ENCODE data around the gene NDUFA7. TPM values are rescaled to one million over a fixed set of nuclear protein-coding genes. Genes with fewer than 3 reads are reported as not detected.
A peak's percentile ranks its signal among the peaks of the same experiment; 100 is the strongest.
"Not testable (repeated sequence)": the region's sequence is repeated elsewhere in the genome, so short reads cannot be mapped to it uniquely, and the experiment has no call there.

The NDUFA7 gene
- total RNA-seq, result 10 to 100 TPM; 42.6 to 51.3 TPM

DNA sequence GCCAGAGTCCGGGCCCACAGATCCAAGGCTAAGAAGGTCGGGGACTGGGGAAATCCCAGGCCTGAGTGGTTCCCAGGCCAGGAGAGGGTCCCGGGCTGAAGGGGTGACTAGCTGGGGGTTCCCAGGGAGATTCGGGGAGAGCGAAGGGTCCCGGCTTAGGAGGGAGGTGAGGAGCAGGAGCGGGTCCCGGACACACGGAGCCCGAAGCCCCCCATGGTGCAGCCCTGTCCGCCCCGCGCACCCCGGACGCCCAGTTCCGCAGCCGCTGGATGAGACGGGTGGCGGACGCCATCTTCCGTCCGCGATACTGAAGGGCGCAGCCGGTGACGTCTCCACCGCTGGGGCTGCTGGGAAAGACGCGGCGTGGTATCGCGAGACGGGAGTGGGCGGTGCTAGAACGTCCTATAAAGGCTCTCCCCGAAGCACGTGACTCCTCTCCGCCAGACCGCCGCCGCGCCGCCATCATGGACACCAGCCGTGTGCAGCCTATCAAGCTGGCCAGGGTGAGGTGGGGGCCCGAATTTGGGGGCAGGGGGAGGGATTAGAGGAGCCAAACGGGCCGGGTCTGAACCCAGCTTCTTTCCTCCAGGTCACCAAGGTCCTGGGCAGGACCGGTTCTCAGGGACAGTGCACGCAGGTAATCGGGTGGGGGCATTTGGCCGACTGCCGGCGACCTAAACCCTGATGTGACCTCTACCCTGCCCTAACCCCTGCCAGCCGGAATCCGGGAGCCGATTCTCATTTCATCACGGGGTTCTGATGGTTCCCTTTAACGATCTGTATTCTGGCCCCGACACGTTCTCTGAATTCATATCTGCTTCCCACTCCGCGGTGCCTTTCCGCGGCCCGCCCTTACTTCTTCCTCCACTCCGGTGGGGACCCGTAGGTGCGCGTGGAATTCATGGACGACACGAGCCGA lies at the start of gene NDUFA7, which contains the start of gene RPS28:
TSS of gene NDUFA7 (minus strand) at position 309 of the 919 bp plus-strand sequence. CDS start at position 292, 17 bp downstream.
TSS of gene RPS28 (plus strand) at position 430 of the 919 bp plus-strand sequence. CDS start at position 465, 35 bp downstream.
- H3K9me3 Mint-ChIP-seq, result no peaks in the 10 kb centered on the region
- no peaks in the 10 kb centered on the region for H3K27me3 Mint-ChIP-seq
- H3K27ac Mint-ChIP-seq, result peak within 1 kb of the TSS; percentile 100
- peaks cover 60% of the 10 kb centered on the region for H3K36me3 Mint-ChIP-seq (ENCODE audit: low read depth)
- peak within 1 kb of the TSS; percentile 100 for H3K4me3 Mint-ChIP-seq
- ATAC-seq (replicated peaks), result peak; percentile 97
- peaks cover 5% of the 10 kb centered on the region for H3K4me1 Mint-ChIP-seq

DNA sequence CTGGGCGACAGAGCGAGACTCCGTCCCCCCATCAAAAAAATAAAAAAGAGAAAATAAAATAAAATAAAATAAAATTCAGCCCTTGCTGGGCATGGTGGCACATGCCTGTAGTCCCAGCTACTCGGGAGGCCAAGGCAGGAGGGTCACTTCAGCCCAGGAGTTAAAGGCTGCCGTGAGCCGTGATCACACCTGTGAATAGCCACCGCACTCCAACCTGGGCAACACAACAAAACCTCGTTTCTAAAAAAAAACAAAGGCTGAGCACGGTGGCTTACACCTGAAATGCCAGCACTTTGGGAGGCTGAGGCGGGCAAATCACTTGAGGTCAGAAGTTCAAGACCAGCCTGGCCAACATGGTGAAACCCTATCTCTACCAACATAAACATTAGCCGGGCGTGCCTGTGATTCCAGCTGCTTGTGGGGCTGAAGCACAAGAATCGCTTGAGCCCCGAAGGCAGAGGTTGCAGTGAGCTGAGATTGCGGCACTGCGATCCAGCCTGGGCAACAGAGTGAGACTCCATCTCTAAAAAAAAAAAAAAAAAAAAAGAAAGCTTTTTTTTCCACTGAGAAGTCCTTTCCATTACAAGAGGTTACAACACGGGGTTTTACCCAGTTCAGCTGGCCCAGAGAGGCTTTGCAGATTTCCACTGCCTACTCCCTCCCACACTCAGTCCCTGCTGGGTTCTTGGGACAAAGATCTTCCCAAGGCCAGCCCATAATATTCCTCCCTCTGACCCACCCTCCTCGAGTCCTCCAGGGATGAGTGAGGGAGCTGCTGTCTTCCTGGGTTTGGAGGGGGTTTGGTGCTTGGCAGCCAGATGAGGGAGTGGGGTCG lies 49.2 kb upstream of the NDUFA7 start:
- Mint-ChIP-seq H3K27me3 (peaks cover 8% of the 10 kb centered on the region), H3K9me3 (no peaks in the 10 kb centered on the region), H3K27ac (no peak overlapping the region), H3K4me3 (no peak overlapping the region), H3K4me1 (peaks cover 6% of the 10 kb centered on the region), H3K36me3 (ENCODE audit: low read depth) (peaks cover 67% of the 10 kb centered on the region)
- peak; percentile 8 for ATAC-seq (replicated peaks)

DNA sequence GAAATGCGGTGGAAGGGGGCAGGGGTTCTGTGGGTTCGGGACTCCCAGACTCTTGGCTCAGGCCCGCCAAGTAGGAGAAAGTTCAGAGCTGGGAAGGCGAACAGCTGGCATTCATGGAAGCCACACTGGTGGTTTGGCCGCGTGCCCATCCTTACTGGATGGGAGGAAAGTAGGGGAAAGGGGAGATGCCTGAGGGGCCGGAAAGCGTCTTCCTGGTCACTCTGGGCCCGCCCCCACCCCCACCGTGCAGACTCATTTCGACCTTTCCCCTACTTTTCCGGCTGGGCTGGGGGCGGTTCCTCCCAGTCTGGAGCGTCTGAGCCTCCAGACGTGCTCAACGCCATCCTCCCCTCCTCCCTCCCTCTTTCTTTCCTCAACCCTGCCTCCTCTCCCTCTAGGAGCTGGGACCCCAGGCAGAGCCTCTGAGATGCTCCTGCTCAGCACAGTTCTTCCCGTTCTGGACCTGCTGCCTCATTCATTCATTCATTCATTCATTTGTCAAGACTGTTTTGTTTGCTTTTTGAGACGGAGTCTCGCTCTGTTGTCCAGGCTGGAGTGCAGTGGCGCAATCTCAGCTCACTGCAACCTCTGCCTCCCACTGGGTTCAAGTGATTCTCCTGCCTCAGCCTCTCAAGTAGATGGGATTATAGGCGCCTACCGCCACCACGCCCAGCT lies 46.3 kb upstream of the NDUFA7 start:
- ATAC-seq (replicated peaks), result no peak
- H3K36me3 Mint-ChIP-seq (ENCODE audit: low read depth), result peaks cover 76% of the 10 kb centered on the region
- H3K4me3 Mint-ChIP-seq, result peak overlapping the region; percentile 96
- no peaks in the 10 kb centered on the region for H3K9me3 Mint-ChIP-seq
- peaks cover 12% of the 10 kb centered on the region for H3K4me1 Mint-ChIP-seq
- peaks cover 14% of the 10 kb centered on the region for H3K27me3 Mint-ChIP-seq
- no peak overlapping the region for H3K27ac Mint-ChIP-seq

DNA sequence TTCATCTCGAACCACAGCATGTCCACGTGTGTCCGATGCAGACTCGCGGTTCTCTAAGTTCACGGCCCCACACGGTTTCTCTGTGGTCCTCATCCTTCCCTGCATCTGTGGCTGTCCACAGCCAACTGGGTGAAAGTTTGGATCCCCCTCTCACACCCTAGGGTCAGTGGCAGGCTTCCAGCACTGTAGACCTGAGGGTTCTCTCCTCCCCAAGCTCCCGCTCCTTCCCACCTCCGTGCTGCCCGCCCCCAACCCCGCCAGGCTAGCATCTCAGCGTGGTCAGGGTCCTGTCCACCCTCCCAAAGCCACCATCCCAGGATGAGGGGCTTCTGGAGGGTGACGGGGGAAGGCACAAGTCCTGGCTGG lies 45.8 kb upstream of the NDUFA7 start:
- H3K4me3 Mint-ChIP-seq, result peak overlapping the region; percentile 96
- H3K36me3 Mint-ChIP-seq (ENCODE audit: low read depth), result peaks cover 73% of the 10 kb centered on the region

DNA sequence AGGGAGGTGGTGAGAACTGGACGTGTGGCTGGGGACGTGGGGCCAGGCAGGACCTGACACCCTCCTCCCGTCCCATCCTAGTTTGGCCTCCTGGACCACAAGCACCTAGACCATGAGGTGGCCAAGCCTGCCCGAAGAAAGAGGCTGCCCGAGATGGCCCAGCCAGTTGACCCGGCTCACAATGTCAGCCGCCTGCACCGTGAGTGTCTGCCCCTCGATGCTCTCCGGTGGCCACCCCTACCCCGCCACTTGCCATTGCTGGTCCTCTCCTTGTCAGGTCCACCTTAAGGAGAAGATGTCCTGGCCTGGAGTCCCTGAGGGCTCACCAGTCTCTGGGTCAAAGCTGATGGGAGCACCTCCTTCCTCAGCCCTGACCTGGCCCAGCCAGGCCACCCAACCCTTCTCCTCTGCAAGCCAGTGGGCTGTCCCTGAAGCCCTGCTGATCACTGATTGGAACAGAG lies 45.0 kb upstream of the NDUFA7 start:
- Mint-ChIP-seq H3K27me3 (peaks cover 19% of the 10 kb centered on the region), H3K36me3 (ENCODE audit: low read depth) (peaks cover 65% of the 10 kb centered on the region), H3K4me3 (peak overlapping the region; percentile 96), H3K9me3 (no peaks in the 10 kb centered on the region), H3K4me1 (peaks cover 20% of the 10 kb centered on the region), H3K27ac (no peak overlapping the region)
- ATAC-seq (replicated peaks), result no peak

More for the DNA sequence above, 45.8 kb upstream of the NDUFA7 start:
- peaks cover 15% of the 10 kb centered on the region for H3K4me1 Mint-ChIP-seq
- no peak overlapping the region for H3K27ac Mint-ChIP-seq
- H3K27me3 Mint-ChIP-seq, result peaks cover 14% of the 10 kb centered on the region
- no peak for ATAC-seq (replicated peaks)
- no peaks in the 10 kb centered on the region for H3K9me3 Mint-ChIP-seq

DNA sequence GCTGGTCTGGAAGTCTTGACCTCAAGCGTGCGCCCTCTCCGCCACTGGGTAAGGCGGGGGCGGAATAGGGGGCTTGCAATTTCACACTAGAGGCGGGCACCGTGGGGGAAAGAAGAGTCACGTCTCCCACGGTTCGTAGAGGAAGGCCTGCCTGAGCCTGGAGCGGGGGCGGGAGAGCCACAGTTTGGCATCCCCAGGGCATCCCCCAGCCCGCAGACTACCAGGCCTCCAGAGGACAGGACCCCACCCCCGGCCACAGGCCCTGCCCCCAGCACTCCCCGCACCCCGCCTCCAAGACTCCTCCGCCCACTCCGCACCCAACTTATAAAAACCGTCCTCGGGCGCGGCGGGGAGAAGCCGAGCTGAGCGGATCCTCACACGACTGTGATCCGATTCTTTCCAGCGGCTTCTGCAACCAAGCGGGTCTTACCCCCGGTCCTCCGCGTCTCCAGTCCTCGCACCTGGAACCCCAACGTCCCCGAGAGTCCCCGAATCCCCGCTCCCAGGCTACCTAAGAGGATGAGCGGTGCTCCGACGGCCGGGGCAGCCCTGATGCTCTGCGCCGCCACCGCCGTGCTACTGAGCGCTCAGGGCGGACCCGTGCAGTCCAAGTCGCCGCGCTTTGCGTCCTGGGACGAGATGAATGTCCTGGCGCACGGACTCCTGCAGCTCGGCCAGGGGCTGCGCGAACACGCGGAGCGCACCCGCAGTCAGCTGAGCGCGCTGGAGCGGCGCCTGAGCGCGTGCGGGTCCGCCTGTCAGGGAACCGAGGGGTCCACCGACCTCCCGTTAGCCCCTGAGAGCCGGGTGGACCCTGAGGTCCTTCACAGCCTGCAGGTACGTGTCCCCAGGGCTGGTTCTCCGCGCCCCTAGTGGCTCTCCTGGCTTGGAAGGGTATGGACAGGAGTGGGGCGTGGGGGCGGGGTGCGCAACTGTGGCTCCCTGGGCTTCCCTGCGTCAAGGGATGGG lies 42.9 kb upstream of the NDUFA7 start, which contains the start of gene ANGPTL4:
TSS of gene ANGPTL4 (plus strand) at position 353 of the 969 bp plus-strand sequence. CDS start at position 520, 167 bp downstream.
- Mint-ChIP-seq H3K9me3 (no peaks in the 10 kb centered on the region), H3K27ac (peak within 1 kb of the TSS; percentile 97), H3K36me3 (ENCODE audit: low read depth) (peaks cover 49% of the 10 kb centered on the region), H3K4me3 (peak within 1 kb of the TSS; percentile 96), H3K4me1 (peaks cover 20% of the 10 kb centered on the region), H3K27me3 (peaks cover 19% of the 10 kb centered on the region)
- ATAC-seq (replicated peaks), result peak; percentile 81

DNA sequence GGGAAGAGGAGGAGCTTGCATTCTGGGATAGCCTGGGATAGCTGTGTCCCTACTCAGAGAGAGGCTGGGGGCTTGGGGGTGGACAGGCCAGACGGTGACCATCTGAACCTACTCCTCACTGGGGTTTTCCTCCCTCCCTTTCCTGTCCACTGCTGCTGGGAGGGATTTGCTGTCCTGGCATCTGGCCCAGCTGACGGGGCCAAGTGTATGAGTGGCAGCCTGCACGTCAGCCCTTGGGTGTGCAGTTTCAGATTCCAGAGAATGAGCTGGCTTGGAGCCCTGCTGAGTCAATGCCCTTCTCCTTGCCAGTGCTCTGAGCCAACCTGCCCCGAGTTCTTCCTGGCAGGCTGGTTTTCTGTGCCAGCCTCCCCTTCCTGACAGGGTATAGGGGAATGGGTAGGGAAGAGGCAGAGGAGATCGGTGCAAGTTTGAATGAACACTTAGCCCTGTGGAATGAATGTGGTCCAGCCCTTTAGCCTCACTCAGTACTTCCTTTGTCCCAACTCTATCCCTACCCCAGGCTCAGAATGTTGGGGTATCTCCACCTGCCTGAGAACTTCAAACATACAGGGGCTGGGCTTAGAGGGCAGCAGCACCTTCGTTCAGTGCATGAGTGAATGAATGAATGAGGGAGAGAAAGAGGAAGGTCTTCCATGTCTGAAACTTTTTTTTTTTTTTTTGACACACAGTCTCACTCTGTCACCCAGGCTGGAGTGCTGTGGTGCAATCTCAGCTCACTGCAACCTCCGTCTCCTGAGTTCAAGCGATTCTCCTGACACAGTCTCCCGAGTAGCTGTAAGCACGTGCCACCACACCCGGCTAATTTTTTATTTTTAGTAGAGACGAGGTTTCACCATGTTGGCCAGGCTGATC lies 41.0 kb upstream of the NDUFA7 start:
- ATAC-seq (replicated peaks), result peak; percentile 86
- Mint-ChIP-seq H3K27me3 (peaks cover 15% of the 10 kb centered on the region), H3K9me3 (no peaks in the 10 kb centered on the region), H3K36me3 (ENCODE audit: low read depth) (peaks cover 29% of the 10 kb centered on the region), H3K4me3 (peak overlapping the region; percentile 96), H3K27ac (peak overlapping the region; percentile 72), H3K4me1 (peaks cover 14% of the 10 kb centered on the region)

DNA sequence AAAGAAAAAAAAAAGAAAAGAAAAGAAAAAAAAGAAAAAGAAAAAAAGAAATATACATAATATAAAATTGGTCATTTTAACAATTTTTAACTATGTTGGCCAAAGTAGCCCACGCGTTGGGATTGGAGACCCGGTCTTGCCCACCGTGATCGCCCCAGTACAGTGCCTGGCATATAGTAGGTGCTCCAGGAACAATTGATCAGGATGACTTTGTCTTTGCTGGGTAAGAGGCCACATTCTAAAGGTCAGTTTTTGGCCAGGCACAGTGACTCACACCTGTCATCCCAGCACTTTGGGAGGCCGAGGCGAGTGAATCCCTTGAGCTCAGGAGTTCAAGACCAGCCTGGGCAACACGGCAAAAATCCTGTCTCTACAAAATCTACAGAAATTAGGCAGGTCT lies 39.0 kb upstream of the NDUFA7 start:
- no peak for ATAC-seq (replicated peaks)
- peaks cover 3% of the 10 kb centered on the region for H3K9me3 Mint-ChIP-seq
- no peak overlapping the region for H3K27ac Mint-ChIP-seq
- H3K4me1 Mint-ChIP-seq, result peaks cover 23% of the 10 kb centered on the region
- H3K36me3 Mint-ChIP-seq (ENCODE audit: low read depth), result peaks cover 12% of the 10 kb centered on the region
- H3K4me3 Mint-ChIP-seq, result no peak overlapping the region
- peaks cover 11% of the 10 kb centered on the region for H3K27me3 Mint-ChIP-seq

DNA sequence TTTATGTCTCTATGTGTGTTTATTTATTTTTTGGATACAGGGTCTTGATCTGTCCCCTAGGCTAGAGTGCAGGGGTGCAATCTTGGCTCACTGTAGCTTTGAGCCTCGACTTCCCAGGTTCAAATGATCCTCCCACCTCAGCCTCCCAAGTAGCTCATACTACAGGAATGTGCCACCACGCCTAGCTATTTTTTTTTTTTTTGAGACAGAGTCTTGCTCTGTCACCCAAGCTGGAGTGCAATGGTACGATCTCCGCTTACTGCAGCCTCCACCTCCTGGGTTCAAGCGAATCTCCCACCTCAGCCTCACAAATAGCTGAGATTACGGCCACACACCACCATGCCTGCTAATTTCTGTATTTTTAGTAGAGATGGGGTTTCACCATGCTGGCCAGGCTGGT lies 37.8 kb upstream of the NDUFA7 start:
- peaks cover 3% of the 10 kb centered on the region for H3K9me3 Mint-ChIP-seq
- peaks cover 12% of the 10 kb centered on the region for H3K27me3 Mint-ChIP-seq
- peaks cover 23% of the 10 kb centered on the region for H3K4me1 Mint-ChIP-seq
- ATAC-seq (replicated peaks), result no peak
- H3K27ac Mint-ChIP-seq, result no peak overlapping the region
- no peak overlapping the region for H3K4me3 Mint-ChIP-seq
- H3K36me3 Mint-ChIP-seq (ENCODE audit: low read depth), result peaks cover 8% of the 10 kb centered on the region

DNA sequence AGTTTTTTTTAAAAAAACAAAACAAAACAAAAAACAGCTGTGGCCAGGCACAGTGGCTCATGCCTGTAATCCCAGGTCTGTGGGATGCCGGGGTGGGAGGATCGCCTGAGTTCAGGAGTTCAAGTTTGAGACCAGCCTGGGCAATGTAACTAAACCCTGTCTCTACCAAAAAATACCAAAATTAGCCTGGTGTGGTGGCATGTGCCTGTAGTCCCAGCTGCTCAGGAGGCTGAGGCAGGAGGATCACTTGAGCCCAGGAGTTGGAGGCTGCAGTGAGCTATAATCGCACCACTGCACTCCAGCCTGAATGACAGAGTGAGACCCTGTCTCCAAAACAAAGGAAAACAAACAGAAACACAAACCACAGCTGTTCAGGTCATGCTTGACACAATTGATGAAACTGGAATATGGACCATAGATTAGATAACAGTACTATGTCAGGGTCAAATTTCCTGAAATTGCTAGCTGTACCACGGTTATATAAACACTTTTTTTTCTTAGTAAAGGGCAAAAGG lies 35.9 kb upstream of the NDUFA7 start:
- H3K9me3 Mint-ChIP-seq, result peaks cover 3% of the 10 kb centered on the region
- H3K27me3 Mint-ChIP-seq, result peaks cover 8% of the 10 kb centered on the region
- no peaks in the 10 kb centered on the region for H3K36me3 Mint-ChIP-seq (ENCODE audit: low read depth)
- H3K27ac Mint-ChIP-seq, result no peak overlapping the region
- no peak for ATAC-seq (replicated peaks)
- peaks cover 15% of the 10 kb centered on the region for H3K4me1 Mint-ChIP-seq
- no peak overlapping the region for H3K4me3 Mint-ChIP-seq

DNA sequence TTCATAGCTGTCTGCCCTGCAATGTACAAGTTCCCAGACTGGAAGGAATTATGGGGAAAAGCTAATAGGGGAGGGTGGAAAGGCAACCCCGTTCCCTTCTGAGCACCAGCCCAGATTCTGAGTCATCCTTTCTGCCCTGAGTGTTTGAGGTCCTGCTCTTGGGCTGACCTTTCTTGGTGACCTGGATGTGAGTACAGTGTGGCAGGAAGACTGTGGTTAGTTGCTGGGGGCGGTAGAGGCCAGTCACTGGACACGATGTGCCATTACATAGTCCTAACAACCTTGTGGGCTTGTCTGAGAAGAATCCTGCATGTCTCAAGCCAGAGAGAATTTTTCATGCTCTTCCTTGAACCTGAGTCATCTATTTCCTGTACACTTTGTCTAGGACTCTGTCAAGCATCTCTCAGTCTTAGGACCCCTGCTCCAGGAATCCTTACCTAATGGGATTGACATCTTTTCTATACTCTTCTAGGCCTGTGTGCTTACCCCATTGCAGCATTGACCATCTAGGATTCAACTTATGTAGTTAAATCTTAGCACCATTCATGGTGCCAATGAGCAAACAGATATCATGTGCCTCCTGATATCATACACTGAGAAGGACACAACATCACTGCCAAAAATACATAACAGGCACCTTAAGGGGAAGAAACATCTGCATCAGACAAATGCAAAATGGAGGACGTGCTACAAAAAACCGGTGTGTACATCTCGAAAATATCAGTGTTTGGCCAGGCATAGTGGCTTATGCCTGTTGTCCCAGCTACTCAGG lies 34.6 kb upstream of the NDUFA7 start:
- Mint-ChIP-seq H3K9me3 (peaks cover 3% of the 10 kb centered on the region), H3K4me3 (peak overlapping the region; percentile 52), H3K4me1 (peaks cover 9% of the 10 kb centered on the region), H3K36me3 (ENCODE audit: low read depth) (no peaks in the 10 kb centered on the region), H3K27ac (no peak overlapping the region), H3K27me3 (peaks cover 5% of the 10 kb centered on the region)
- peak; percentile 95 for ATAC-seq (replicated peaks)

DNA sequence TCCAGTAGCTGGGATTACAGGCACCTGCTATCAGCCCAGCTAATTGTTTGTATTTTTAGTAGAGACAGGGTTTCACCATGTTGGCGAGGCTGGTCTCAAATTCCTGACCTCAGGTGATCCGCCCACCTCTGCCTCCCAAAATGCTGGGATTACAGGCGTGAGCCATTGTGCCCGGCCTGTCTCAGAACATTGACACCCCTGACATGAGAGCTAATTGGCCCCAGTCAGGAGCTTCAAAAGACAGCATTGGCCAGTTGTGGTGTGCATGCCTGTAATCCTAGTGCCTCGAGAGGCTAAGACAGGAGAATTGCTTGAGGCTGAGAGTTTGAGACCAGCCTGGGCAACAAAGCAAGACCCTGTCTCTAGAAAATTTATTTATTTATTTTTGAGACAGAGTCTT lies 31.7 kb upstream of the NDUFA7 start:
- H3K4me3 Mint-ChIP-seq; H3K27me3 Mint-ChIP-seq; H3K9me3 Mint-ChIP-seq; H3K27ac Mint-ChIP-seq; H3K36me3 Mint-ChIP-seq (ENCODE audit: low read depth); H3K4me1 Mint-ChIP-seq; ATAC-seq (replicated peaks): not testable (repeated sequence)
